Measurements from ENCODE around the gene BAG5. TPM values are rescaled to one million over a fixed set of nuclear protein-coding genes. Genes with fewer than 3 reads are reported as not detected.

Gene BAG5
- total RNA-seq, 2 experiments from 2014 or later = 36.3 to 38.9 TPM

GRCh38 chr14:103555559-103556337 lies 6.7 kb downstream of the BAG5 start:
- Mint-ChIP-seq H3K27ac (no peak overlapping the region), H3K27me3 (no peaks in the 10 kb centered on the region), H3K36me3 (peaks cover 16% of the 10 kb centered on the region), H3K4me3 (no peak overlapping the region), H3K4me1 (peaks cover 31% of the 10 kb centered on the region), H3K9me3 (no peaks in the 10 kb centered on the region)
- no peak for DNase-seq

- DNase-seq = no peak
- Mint-ChIP-seq H3K27ac (no peak overlapping the region), H3K4me3 (no peak overlapping the region), H3K9me3 (no peaks in the 10 kb centered on the region), H3K4me1 (peaks cover 4% of the 10 kb centered on the region), H3K27me3 (no peaks in the 10 kb centered on the region), H3K36me3 (peaks cover 2% of the 10 kb centered on the region)
Measured at GRCh38 chr14:103552846-103553210, 9.6 kb downstream of the BAG5 start.

- DNase-seq = no peak
- Mint-ChIP-seq H3K4me3 (no peak overlapping the region), H3K27me3 (no peaks in the 10 kb centered on the region), H3K27ac (no peak overlapping the region), H3K36me3 (peaks cover 2% of the 10 kb centered on the region), H3K4me1 (peaks cover 2% of the 10 kb centered on the region), H3K9me3 (no peaks in the 10 kb centered on the region)
Measured at GRCh38 chr14:103552011-103552845, 10.2 kb downstream of the BAG5 start.

GRCh38 chr14:103551338-103551762 lies 11.1 kb downstream of the BAG5 start:
- DNase-seq = no peak
- H3K9me3 Mint-ChIP-seq = no peaks in the 10 kb centered on the region
- H3K27ac Mint-ChIP-seq = no peak overlapping the region
- peaks cover under 1% of the 10 kb centered on the region for H3K4me1 Mint-ChIP-seq
- peaks cover 2% of the 10 kb centered on the region for H3K36me3 Mint-ChIP-seq
- no peaks in the 10 kb centered on the region for H3K27me3 Mint-ChIP-seq
- H3K4me3 Mint-ChIP-seq = no peak overlapping the region

GRCh38 chr14:103550451-103551337 lies 11.8 kb downstream of the BAG5 start:
- Mint-ChIP-seq H3K27ac (no peak overlapping the region), H3K27me3 (no peaks in the 10 kb centered on the region), H3K4me1 (no peaks in the 10 kb centered on the region), H3K4me3 (no peak overlapping the region), H3K9me3 (no peaks in the 10 kb centered on the region), H3K36me3 (peaks cover 2% of the 10 kb centered on the region)
- DNase-seq = no peak

GRCh38 chr14:103549361-103550311 lies 12.8 kb downstream of the BAG5 start:
- H3K4me3 Mint-ChIP-seq = no peak overlapping the region
- no peak for DNase-seq
- no peak overlapping the region for H3K27ac Mint-ChIP-seq

GRCh38 chr14:103548463-103549351 lies 13.8 kb downstream of the BAG5 start:
- H3K4me1 Mint-ChIP-seq = no peaks in the 10 kb centered on the region
- peaks cover 2% of the 10 kb centered on the region for H3K36me3 Mint-ChIP-seq
- no peaks in the 10 kb centered on the region for H3K27me3 Mint-ChIP-seq
- no peak overlapping the region for H3K4me3 Mint-ChIP-seq
- H3K27ac Mint-ChIP-seq = no peak overlapping the region
- H3K9me3 Mint-ChIP-seq = no peaks in the 10 kb centered on the region
- no peak for DNase-seq

More at GRCh38 chr14:103549361-103550311, 12.8 kb downstream of the BAG5 start:
- Mint-ChIP-seq H3K27me3 (no peaks in the 10 kb centered on the region), H3K4me1 (no peaks in the 10 kb centered on the region), H3K36me3 (peaks cover 2% of the 10 kb centered on the region), H3K9me3 (no peaks in the 10 kb centered on the region)

GRCh38 chr14:103547941-103548462 lies 14.5 kb downstream of the BAG5 start:
- Mint-ChIP-seq H3K4me1 (no peaks in the 10 kb centered on the region), H3K27ac (no peak overlapping the region), H3K9me3 (no peaks in the 10 kb centered on the region), H3K36me3 (no peaks in the 10 kb centered on the region), H3K27me3 (no peaks in the 10 kb centered on the region), H3K4me3 (no peak overlapping the region)
- DNase-seq = no peak

GRCh38 chr14:103547455-103547940 lies 15.0 kb downstream of the BAG5 start:
- no peak for DNase-seq
- H3K9me3 Mint-ChIP-seq = no peaks in the 10 kb centered on the region
- H3K4me1 Mint-ChIP-seq = no peaks in the 10 kb centered on the region
- H3K27ac Mint-ChIP-seq = no peak overlapping the region
- no peaks in the 10 kb centered on the region for H3K27me3 Mint-ChIP-seq
- H3K36me3 Mint-ChIP-seq = no peaks in the 10 kb centered on the region
- no peak overlapping the region for H3K4me3 Mint-ChIP-seq

- DNase-seq = peak; percentile 76
Measured at GRCh38 chr14:103546652-103547454, 15.6 kb downstream of the BAG5 start.

GRCh38 chr14:103545915-103546651 lies 16.4 kb downstream of the BAG5 start:
- Mint-ChIP-seq H3K4me3 (no peak overlapping the region), H3K27me3 (no peaks in the 10 kb centered on the region), H3K36me3 (no peaks in the 10 kb centered on the region), H3K9me3 (no peaks in the 10 kb centered on the region), H3K27ac (no peak overlapping the region), H3K4me1 (no peaks in the 10 kb centered on the region)
- DNase-seq = no peak

More at GRCh38 chr14:103546652-103547454, 15.6 kb downstream of the BAG5 start:
- Mint-ChIP-seq H3K27ac (no peak overlapping the region), H3K27me3 (no peaks in the 10 kb centered on the region), H3K4me3 (no peak overlapping the region), H3K36me3 (no peaks in the 10 kb centered on the region), H3K9me3 (no peaks in the 10 kb centered on the region), H3K4me1 (no peaks in the 10 kb centered on the region)

Measured in activated naive CD8-positive, alpha-beta T cell treated with anti-CD3 and anti-CD28 coated beads for 36 hours (primary cell).